GM12873 (cell line): ENCODE results near the gene CENPN.

Experiments used
- TF ChIP-seq, protein P1 (sequence below): IDR thresholded peaks from 2 replicates; pipeline ENCODE4 v1.5.1; 2012; ENCODE audit warnings: low read depth, mild to moderate bottlenecking, moderate library complexity, low read length, control low read depth; ENCODE audit not compliant: insufficient read depth; ENCODE audit errors: missing control alignments

CENPN gene

DNA sequence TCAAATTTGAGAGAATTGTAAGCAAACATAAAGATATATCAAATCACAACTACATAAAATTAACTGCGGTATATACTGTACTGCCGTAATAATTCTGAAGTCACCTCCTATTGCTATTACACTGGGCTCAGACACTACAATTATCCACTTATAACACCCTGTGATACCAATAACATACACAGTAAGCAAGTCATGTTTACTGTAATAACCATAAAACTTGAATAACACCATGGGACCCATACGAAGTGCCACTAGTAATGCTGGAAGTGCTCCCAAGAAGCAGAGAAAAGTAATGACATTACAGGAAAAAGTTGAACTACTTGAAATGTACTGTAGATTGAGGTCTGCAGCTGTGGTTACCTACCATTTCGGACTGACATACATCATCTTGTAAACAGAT is 24.4 kb upstream of the CENPN start:
- TF ChIP-seq, protein P1, sequence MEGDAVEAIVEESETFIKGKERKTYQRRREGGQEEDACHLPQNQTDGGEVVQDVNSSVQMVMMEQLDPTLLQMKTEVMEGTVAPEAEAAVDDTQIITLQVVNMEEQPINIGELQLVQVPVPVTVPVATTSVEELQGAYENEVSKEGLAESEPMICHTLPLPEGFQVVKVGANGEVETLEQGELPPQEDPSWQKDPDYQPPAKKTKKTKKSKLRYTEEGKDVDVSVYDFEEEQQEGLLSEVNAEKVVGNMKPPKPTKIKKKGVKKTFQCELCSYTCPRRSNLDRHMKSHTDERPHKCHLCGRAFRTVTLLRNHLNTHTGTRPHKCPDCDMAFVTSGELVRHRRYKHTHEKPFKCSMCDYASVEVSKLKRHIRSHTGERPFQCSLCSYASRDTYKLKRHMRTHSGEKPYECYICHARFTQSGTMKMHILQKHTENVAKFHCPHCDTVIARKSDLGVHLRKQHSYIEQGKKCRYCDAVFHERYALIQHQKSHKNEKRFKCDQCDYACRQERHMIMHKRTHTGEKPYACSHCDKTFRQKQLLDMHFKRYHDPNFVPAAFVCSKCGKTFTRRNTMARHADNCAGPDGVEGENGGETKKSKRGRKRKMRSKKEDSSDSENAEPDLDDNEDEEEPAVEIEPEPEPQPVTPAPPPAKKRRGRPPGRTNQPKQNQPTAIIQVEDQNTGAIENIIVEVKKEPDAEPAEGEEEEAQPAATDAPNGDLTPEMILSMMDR: no peak

GRCh38 chr16:80984124-80984892 is 22.7 kb upstream of the CENPN start:
- TF ChIP-seq, protein P1: no peak

DNA sequence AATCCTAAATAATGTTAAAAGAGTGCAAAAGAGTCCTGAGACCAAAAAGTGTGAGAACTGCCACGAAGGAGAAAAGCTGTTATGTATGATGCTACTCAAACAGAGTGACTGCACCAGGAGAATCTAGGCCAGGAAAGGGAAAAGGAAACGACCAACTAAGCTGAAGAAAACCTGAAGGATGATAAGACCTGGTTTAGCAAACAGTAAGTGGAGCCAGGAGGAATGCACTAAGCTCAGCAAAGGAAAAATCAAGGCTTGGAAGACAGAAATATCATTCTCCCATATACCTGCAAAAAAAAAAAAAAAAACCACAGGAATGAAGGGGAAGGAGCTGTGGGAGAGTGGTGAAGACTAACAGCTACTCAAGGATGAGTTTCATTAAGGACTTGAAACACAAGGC is 21.4 kb upstream of the CENPN start:
- TF ChIP-seq, protein P1: no peak

GRCh38 chr16:80986557-80986956 is 20.5 kb upstream of the CENPN start:
- TF ChIP-seq, protein P1: no peak

GRCh38 chr16:80988756-80989155 is 18.3 kb upstream of the CENPN start:
- TF ChIP-seq, protein P1: no peak

- TF ChIP-seq, protein P1: no peak
These were observed 17.2 kb upstream of the CENPN start for GRCh38 chr16:80989801-80990200.

DNA sequence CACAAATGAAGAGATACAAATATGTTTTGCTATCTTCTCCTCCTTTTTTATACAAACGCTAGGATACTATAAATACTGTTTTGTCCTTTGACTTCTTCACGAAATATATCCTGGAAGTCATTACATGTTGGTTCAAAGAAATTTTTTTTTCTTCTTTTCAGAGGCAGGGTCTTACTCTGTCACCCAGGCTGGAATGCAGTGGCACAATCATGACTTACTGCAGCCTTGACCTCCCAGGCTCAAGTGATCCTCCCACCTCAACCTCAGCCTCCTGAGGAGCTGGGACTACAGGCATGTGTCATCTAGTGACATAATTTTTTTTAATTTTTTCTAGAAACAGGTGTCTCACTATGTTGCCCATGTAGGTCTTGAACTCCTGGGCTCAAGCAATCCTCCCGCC is 16.4 kb upstream of the CENPN start:
- TF ChIP-seq, protein P1: no peak

DNA sequence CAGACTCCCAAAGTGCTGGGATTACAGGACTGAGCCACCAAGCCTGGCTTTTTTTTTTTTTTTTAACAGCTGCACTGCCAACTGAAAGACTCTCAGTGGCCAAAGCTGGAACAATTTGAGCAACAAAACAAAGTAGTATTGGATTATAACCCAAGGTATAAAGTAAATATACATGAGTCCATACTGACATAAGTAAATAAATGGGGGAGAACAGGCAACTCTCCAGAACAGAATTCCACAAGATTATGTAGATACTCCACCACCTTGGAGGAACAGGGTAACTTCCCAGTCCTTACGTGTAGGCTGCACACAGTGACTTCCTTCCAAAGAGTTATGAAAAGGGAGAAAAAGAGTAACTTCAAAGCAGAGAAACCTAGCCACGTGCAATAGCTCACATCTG is 16.0 kb upstream of the CENPN start:
- TF ChIP-seq, protein P1: no peak
